HG02938 (cell line): ENCODE measurements around the gene ZNHIT2.

Experiments used
- ATAC-seq: cut with Tn5 transposase; IDR thresholded peaks from one replicate; pipeline ENCODE4 v1.9.1; 2021; ENCODE audit warnings: mild to moderate bottlenecking, moderate library complexity; ENCODE audit not compliant: unreplicated experiment

Gene ZNHIT2

DNA sequence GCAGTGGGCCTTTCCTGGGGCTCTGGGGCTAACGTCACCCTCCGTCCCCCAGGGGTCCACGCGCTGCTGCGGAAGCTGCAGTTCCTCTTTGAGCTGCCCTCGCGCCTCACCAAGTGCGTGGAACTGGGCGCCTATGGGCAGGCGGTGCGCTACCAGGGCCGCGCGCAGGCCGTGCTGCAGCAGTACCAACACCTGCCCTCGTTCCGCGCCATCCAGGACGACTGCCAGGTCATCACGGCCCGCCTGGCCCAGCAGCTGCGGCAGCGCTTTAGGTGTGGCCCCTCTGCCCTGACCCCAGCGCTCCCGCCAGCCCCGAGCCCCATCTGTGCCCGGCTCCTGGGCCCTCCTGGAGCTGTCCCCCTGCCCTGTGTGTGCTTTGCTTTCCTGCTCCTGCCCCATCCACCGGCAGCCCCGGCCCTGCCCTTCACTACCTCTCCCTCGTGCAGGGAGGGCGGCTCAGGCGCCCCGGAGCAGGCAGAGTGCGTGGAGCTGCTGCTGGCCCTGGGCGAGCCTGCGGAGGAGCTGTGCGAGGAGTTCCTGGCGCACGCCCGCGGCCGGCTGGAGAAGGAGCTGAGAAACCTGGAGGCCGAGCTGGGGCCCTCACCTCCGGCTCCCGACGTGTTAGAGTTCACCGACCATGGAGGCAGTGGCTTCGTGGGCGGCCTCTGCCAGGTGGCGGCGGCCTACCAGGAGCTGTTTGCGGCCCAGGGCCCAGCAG is 9.6 kb downstream of the ZNHIT2 start:
- ATAC-seq, result no peak

GRCh38 chr11:65107078-65107477 is 10.4 kb downstream of the ZNHIT2 start:
- no peak for ATAC-seq

DNA sequence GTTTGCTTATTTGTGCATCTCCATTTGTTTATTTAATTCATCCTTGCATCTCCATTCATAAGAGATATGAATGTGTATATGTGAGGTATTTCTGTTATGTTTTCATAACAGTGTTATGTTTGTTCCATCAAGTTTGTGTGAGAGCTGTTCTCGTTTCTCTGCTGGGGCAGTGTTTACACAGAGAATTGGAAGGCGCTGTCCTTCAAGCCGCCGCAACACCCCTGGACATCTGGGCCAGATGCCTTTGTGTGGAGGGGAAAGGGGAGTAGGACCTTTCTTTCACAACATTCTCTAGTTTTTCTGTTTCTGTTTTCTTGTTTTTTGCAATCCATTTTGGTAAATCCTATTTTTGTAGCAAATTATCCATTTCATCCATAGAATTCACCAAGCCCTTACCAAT is 12.9 kb downstream of the ZNHIT2 start:
- ATAC-seq, result no peak

DNA sequence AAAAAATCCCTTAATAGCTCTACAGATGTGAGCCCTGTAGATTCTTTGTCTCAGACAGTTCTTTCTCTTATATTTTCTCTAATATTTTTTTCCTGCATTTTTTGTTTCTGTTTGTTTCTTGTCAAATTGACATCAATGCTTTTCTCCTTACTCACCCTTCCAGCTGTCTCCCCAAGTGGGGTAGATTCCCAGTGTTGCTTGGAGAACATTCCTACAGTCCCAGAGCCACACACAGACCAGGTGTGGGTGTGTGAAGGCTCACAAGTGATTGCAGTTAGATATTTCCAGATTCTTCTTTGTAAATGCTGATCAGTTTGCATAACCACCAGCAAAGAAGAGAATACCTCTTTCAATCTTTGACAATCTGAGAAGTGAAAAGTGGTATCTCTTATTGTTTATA is 14.0 kb downstream of the ZNHIT2 start:
- ATAC-seq, result no peak

DNA sequence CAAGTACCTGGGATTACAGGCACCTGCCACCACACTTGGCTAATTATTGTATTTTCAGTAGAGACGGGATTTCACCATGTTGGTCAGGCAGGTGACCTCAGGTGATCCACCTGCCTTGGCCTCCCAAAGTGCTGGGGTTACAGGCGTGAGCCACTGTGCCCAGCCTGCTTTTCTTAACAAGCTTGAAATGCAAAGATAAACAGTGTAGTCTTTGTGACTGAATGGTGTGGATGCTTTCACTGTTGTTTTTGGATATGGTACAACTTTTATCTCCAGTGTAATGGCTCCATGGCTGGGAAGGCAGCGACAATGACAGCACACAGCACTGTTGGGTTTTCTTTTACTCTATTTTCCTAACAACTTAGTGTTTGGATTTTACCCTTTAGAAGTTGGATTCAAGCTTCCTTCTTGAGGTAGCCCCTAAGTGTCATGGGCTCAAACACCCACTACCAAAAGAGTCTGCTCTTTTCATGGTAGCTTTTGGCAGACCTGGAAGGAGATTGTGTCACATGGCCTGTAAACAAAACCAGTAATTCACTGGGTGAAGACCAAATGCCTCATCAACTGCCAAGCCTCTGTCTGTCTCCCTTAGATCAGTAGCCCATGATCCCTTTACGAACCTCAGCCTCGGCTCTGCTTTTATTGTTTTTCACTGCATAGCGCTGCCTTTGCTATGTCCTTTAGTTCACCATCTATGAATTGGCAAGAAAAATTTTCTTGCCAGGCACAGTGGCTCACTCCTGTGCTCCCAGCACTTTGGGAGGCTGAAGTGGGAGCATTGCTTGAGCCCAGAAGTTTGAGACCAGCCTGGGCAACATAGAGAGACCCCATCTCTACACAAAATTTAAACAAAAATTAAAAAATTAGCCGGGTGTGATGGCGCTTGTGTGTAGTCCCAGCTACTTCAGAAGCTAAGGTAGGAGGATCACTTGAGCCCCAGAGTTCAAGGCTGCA is 15.1 kb downstream of the ZNHIT2 start:
- no peak for ATAC-seq

- ATAC-seq, result no peak
Observed at GRCh38 chr11:65100674-65101350, 16.7 kb downstream of the ZNHIT2 start.

GRCh38 chr11:65096926-65097325 is 20.6 kb downstream of the ZNHIT2 start:
- no peak for ATAC-seq

GRCh38 chr11:65095974-65096806 is 21.3 kb downstream of the ZNHIT2 start, which contains the start of gene VPS51:
Gene VPS51 (plus strand): TSS chr11:65096214. CDS start chr11:65096251, 37 bp downstream.
- ATAC-seq, result peak; percentile 89

GRCh38 chr11:65095427-65095826 is 22.1 kb downstream of the ZNHIT2 start:
- ATAC-seq, result no peak

- ATAC-seq, result no peak
Observed at GRCh38 chr11:65090628-65091027, 26.9 kb downstream of the ZNHIT2 start.

GRCh38 chr11:65089621-65090020 is 27.9 kb downstream of the ZNHIT2 start:
- ATAC-seq, result no peak

DNA sequence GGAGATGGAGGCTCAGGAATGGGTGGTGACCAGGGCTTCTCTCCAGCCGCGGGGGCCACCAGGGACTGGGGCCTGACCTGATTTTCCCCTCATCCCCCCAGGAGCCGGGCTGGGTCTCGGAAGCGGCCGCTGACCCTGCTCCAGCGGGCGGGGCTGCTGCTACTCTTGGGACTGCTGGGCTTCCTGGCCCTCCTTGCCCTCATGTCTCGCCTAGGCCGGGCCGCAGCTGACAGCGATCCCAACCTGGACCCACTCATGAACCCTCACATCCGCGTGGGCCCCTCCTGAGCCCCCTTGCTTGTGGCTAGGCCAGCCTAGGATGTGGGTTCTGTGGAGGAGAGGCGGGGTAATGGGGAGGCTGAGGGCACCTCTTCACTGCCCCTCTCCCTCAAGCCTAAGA is 29.7 kb downstream of the ZNHIT2 start:
- ATAC-seq, result no peak

- ATAC-seq, result no peak
Observed at GRCh38 chr11:65087216-65087615, 30.3 kb downstream of the ZNHIT2 start.

DNA sequence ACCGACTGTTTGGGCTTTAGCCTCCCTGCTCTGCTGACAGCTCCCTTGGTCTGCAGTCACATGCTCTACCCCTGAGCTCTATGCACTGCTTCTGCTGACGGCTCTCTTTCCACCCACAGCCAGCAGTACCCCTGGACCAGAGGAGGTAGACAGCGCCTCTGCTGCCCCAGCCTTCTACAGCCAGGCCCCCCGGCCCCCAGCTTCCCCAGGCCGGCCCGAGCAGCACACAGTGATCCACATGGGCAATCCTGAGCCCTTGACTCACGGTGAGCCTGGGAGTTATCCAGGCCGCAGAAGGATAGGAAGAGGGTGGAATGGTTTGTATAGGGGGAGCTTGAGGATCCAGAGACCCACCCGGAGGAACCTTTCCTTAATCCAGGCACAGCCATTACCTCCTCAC is 30.7 kb downstream of the ZNHIT2 start:
- no peak for ATAC-seq

GRCh38 chr11:65085446-65085845 is 32.1 kb downstream of the ZNHIT2 start:
- ATAC-seq, result no peak

GRCh38 chr11:65084598-65085375 is 32.7 kb downstream of the ZNHIT2 start:
- peak; percentile 14 for ATAC-seq

DNA sequence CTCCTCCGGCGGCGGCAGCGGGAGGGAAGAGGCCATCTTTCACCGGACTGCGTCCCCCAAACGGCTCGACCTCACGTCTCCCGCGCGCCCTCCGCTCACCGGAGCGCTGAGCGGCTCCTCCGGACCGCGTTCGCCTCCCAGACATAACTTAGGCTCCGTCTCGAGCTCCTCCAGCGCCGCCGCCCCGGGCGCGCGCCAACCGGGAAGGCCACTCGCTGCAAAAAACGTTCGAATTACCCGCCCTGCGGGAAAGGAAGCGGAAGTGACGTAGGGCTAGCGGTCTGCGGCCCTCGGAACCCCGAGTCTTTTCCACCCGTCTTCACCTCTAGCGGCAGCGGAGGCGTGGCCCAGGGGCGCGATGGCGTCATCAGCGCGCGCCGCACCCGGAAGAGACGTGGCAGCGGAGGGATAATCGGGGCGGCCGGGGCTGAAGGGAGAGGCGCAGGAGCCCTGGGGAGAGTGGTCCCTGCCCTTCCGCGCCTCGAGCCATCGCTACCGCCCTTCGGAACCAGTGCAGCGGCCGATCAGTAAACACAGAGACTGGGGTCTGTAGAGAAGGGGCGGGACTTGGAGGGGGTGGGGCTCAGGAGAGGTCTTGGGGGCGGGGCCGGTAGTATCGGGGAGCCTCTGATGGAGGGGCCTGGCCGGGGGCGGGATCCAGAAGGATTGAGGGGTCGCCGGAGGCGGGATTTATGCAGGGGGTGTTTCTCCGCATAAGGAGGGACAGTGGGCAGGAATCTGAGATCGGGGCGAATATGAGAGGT is 33.5 kb downstream of the ZNHIT2 start, which contains the start of the genes CDCA5 and ZFPL1:
CDCA5 (minus strand) TSS at position 207 of the 764 bp plus-strand sequence; CDS start at position 145, 62 bp downstream.
ZFPL1 (plus strand) TSS at position 389 of the 764 bp plus-strand sequence. CDS start 477 bp downstream, outside the sequence.
- peak; percentile 74 for ATAC-seq

GRCh38 chr11:65083134-65083833 is 34.2 kb downstream of the ZNHIT2 start:
- peak; percentile 27 for ATAC-seq
